ENCODE data around the gene WTAP. TPM values are rescaled to one million over a fixed set of nuclear protein-coding genes. Genes with fewer than 3 reads are reported as not detected.
"Not testable (repeated sequence)": the region's sequence is repeated elsewhere in the genome, so short reads cannot be mapped to it uniquely, and the experiment has no call there.

Gene WTAP
- total RNA-seq, 1 donor: 267 TPM

DNA sequence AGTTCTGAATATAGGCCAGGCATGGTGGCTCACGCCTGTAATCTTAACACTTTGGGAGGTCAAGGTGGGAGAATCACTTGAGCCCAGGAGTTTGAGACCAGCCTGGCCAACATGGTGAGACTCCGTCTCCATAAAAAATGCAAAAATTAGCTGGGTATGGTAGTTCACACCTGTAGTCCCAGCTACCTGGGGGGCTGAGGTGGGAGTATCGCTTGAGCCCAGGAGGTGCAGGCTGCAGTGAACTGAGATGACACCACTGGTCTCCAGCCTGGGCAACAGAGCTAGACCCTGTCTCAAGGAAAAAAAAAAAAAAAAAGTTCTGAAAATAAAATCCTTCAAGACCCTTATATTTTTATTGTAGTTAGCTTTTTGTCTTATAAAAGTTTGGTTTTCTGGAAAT, 11.7 kb upstream of the WTAP start:
- H3K4me1 ChIP-seq (ENCODE audit: insufficient read depth, low read length): peaks cover 33% of the 10 kb centered on the region
- H3K9me3 ChIP-seq (ENCODE audit: low read depth, low read length): no peaks in the 10 kb centered on the region
- no peaks in the 10 kb centered on the region for H3K27me3 ChIP-seq (ENCODE audit: insufficient read depth, low read length)
- no peak overlapping the region for H3K4me3 ChIP-seq (ENCODE audit: low read length)

DNA sequence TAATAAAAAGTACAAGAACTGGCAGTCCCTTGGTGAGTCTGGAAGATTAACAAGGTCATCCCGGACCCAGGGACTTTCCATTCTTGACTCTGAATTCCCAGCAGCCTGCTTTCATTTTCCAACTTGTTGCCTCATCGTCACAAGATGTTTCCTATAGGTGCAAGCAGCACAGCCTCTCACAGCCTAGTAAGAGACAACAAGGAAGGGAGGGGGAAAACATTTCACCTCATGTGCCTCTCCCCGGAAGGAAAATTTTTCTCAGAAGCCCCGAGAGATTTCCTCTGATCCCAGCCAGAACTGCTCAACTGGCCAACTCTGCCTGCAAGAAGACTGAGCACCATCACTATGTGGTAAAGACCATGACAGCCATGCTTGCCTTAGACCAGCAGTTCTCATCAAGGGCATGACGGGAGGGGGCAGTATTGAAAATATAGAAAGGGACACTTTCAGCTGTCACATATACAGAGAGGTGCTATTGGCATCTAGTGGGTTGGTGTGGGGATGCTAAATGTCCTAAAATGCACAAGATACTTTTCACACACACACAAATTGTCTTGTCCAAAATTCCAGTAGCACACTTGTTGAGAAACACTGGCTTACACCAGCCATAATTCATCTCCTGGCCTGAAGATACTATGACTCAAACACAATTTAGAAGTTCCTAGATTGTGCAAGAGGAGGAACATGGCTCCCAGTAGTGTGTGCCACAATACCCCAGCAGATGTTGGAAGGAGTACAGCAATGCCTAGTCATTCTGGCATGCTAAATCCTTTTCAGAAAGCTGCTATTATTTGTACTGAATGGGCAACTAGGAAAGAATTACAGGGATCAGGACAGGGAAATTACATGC, 10.8 kb upstream of the WTAP start:
- H3K9me3 ChIP-seq (ENCODE audit: low read depth, low read length): no peaks in the 10 kb centered on the region
- H3K4me1 ChIP-seq (ENCODE audit: insufficient read depth, low read length): peaks cover 33% of the 10 kb centered on the region
- H3K4me3 ChIP-seq (ENCODE audit: low read length): no peak overlapping the region
- H3K27me3 ChIP-seq (ENCODE audit: insufficient read depth, low read length): no peaks in the 10 kb centered on the region

DNA sequence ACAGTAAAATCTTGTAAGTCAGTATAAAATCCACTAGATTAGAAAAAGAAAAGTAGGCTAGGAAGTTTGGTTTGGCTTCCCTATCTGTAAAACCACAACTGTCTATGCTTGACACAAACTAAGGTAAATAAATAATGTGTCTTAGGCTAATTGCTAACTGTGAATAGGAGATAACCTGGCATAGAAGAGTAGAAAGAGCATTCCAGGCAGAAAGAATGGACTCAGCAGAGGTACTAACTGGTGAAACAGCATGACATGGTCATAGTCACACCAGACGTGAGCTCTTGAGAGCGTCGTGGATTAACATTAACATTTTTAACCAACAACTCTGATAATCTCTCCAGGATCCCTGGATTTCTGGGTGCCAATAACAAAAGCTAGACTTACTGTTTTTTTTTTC, 8.7 kb upstream of the WTAP start:
- H3K4me3 ChIP-seq (ENCODE audit: low read length): no peak overlapping the region
- no peaks in the 10 kb centered on the region for H3K27me3 ChIP-seq (ENCODE audit: insufficient read depth, low read length)
- H3K9me3 ChIP-seq (ENCODE audit: low read depth, low read length): no peaks in the 10 kb centered on the region
- peaks cover 33% of the 10 kb centered on the region for H3K4me1 ChIP-seq (ENCODE audit: insufficient read depth, low read length)

DNA sequence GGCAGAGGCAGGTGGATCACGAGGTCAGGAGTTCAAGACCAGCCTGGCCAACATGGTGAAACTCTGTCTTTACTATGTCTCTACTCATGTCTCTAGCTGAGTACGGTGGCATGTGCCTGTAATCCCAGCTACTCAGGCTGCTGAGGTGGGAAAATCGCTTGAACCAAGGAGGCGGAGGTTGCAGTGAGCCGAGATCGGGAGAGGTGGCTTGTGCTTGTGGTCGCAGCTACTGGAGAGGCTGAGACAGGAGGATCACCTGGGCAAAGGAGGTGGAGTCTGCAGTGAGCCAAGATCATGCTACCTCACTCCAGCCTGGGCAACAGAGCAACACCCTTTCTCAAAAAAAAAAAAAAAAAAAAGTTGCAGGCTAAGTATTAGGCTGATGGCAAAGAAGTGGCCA, 8.0 kb upstream of the WTAP start:
- peaks cover 31% of the 10 kb centered on the region for H3K4me1 ChIP-seq (ENCODE audit: insufficient read depth, low read length)
- no peak overlapping the region for H3K4me3 ChIP-seq (ENCODE audit: low read length)
- no peaks in the 10 kb centered on the region for H3K9me3 ChIP-seq (ENCODE audit: low read depth, low read length)
- no peaks in the 10 kb centered on the region for H3K27me3 ChIP-seq (ENCODE audit: insufficient read depth, low read length)

DNA sequence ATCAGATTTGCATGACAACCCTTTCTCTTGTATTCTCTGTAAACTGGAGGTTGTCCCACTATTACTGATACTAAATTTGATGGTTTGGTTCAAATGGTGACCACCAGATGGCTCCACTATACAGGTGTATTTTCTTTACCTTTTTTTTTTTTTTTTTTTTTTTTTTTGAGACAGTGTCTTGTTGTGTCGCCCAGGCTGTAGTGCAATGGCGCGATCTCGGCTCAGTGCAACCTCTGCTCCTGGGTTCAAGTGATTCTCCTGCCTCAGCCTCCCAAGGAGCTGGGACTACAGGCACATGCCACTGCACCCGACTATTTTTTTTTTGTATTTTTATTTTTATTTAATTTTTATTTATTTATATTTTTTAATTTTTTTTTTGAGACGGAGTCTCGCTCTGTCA, 6.6 kb upstream of the WTAP start:
- H3K4me1 ChIP-seq (ENCODE audit: insufficient read depth, low read length): peaks cover 28% of the 10 kb centered on the region
- no peaks in the 10 kb centered on the region for H3K27me3 ChIP-seq (ENCODE audit: insufficient read depth, low read length)
- no peaks in the 10 kb centered on the region for H3K9me3 ChIP-seq (ENCODE audit: low read depth, low read length)
- H3K4me3 ChIP-seq (ENCODE audit: low read length): no peak overlapping the region

DNA sequence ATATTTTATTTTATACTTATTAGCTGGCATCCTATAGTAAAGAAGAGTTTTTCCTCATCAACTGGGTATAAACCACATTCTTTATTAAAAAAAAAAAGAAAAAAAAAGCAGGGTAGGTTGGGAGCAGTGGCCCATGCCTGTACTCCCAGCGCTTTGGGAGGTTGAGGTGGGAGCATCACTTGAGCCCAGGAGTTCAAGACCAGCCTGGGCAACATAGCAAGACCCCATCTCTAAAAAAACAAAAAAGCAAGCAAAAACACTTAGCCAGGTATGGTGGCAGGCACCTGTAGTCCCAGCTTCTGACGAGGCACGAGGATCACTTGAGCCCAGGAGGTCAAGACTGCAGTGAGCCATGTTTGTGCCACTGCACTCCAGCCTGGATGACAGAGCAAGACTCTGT, 5.3 kb upstream of the WTAP start:
- not testable (repeated sequence) for H3K4me3 ChIP-seq (ENCODE audit: low read length); H3K9me3 ChIP-seq (ENCODE audit: low read depth, low read length); H3K27me3 ChIP-seq (ENCODE audit: insufficient read depth, low read length)
- peaks cover 26% of the 10 kb centered on the region for H3K4me1 ChIP-seq (ENCODE audit: insufficient read depth, low read length)

DNA sequence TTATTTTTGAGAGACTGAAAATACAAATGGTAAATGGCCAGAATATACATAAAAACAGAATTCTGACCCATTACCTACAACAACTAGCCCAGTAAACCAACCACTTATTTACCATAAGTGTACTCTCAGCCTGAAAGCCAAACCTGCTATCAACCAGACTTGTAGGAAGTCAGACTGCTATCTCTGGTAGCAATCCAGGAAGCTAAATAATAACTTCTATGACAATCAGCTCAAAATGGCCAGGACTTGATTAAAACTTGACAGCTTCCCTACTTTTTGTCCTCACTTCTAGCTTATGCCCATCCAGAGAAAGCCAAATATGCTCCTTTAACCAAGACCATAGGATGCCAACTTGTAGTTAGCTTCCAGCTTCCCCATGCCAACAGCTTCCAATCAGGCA, 4.7 kb upstream of the WTAP start:
- H3K4me3 ChIP-seq (ENCODE audit: low read length): no peak overlapping the region
- H3K9me3 ChIP-seq (ENCODE audit: low read depth, low read length): no peaks in the 10 kb centered on the region
- H3K4me1 ChIP-seq (ENCODE audit: insufficient read depth, low read length): peaks cover 23% of the 10 kb centered on the region
- no peaks in the 10 kb centered on the region for H3K27me3 ChIP-seq (ENCODE audit: insufficient read depth, low read length)

DNA sequence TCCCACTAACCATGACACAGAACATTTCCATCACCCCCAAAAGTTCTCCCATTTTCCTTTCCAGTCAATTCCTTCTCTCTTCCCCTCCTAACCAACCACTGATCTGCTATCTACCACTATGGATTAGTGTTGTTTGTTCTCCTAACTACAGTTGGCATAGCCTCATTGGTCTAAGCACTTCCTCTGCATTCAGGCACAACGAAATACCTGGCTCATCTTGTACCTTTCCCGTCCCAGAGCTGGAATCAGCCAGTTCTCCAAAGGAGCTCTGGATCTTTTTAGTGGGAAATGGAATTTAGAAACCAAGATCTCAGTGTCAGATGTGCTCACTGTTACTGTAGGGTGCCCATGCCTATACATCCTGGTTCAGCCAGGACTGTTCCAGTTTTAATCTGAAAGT, 4.0 kb upstream of the WTAP start:
- Histone ChIP-seq H3K27me3 (ENCODE audit: insufficient read depth, low read length) (no peaks in the 10 kb centered on the region), H3K9me3 (ENCODE audit: low read depth, low read length) (no peaks in the 10 kb centered on the region), H3K4me3 (ENCODE audit: low read length) (no peak overlapping the region), H3K4me1 (ENCODE audit: insufficient read depth, low read length) (peaks cover 23% of the 10 kb centered on the region)

DNA sequence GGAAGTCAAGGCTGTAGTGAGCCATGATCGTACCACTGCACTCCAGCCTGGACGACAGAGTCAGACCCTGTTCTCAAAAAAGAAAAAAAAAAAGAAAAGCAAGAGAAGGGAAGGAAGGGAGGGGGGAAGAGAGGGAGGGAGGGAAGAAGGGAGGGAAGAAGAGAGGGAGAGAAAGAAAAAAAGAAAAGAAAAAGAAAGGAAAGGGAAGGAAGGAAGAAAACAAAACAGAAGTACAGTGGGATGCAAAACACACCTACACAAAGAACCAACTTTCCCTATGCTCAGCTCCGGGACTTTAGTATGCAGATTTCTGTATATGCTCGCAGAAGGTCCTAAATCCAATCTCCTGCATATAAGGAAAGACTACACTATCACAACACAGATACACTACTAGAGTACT, 2.5 kb upstream of the WTAP start:
- Histone ChIP-seq H3K9me3 (ENCODE audit: low read depth, low read length) (no peaks in the 10 kb centered on the region), H3K4me1 (ENCODE audit: insufficient read depth, low read length) (peaks cover 27% of the 10 kb centered on the region), H3K4me3 (ENCODE audit: low read length) (no peak overlapping the region), H3K27me3 (ENCODE audit: insufficient read depth, low read length) (no peaks in the 10 kb centered on the region)

DNA sequence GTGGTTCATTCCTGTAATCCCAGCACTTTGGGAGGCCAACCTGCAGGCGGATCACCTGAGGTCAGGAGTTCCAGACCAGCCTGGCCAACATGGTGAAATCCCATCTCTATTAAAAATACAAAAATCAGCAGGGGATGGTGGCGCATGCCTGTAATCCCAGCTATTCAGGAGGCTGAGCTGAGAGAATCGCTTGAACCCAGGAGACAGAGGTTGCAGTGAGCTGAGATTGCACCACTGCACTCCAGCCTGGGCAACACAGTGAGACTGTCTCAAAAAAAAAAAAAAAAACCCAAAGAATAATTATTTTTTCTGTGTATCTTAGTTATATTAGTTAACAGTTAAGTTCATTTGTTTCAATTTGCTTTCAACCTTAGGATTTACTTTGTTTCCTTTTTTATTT, 2.1 kb upstream of the WTAP start:
- not testable (repeated sequence) for H3K4me3 ChIP-seq (ENCODE audit: low read length); H3K27me3 ChIP-seq (ENCODE audit: insufficient read depth, low read length); H3K9me3 ChIP-seq (ENCODE audit: low read depth, low read length)
- H3K4me1 ChIP-seq (ENCODE audit: insufficient read depth, low read length): peaks cover 31% of the 10 kb centered on the region

DNA sequence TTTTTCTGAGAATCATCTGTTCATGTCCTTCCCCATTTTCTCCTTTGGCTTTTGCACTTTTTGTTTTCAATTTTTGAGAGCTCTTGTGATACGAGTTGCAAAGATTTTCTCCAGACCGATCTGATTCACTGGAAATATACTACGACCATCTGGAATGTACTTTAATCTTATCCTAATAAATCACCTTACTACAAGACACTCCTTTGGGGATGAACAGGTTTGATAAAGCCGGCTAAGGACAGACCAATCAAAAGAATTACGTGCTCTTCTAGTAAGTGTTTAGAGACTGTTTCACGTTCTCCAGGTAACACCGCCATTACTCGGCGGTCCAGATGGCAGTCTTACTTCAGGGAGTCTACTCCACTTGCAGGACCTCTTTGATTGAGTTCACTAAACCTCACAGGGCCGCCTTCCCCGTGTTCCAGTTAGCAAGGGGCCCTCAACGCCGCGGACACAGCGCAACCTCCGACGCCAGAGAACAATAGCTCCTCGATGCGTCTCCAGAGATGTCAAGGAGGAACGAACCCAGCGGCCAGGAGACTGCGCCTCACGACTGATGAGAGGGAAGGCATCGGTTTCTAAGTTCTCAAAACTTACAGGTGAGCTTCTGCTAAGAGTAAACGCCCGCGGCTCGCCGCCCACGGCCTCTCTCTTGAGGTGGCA, 920 bp upstream of the WTAP start:
- Histone ChIP-seq H3K4me1 (ENCODE audit: insufficient read depth, low read length) (peaks cover 43% of the 10 kb centered on the region), H3K4me3 (ENCODE audit: low read length) (peak overlapping the region; percentile 89), H3K27me3 (ENCODE audit: insufficient read depth, low read length) (no peaks in the 10 kb centered on the region), H3K9me3 (ENCODE audit: low read depth, low read length) (no peaks in the 10 kb centered on the region)

DNA sequence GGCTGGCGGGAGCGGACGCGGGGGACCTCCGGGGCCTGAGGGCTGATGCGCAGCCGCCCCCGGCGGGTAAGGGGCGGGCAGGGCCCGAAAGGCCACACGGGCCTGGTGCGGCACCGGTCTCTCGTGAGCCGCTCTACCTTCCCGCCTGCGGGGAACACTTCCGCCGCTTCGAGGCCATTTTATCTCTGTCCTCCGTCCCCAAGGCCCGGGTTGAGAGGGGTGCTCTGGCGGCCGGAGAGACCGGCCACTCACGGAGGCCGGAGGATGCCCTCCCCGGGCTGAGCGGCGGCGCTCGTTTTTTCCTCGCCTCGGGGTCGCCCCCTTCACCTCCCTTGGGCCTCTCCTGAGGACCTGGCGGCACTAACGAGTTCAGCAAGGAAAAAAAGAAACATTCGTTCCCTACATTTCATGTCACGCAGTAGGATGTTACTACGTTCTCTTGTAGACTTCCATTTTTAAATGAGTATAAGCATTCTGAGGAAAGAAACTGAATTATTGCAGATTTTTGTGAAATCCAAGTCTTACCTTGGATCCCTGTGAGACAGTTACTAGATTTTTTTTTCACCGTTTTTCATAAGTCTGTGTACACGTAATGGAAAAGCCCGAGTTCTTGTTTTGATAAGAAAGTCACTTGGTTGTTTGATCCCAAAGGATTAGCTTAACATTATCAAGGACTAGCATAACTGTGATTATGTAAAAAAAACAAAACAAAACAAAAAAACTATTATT, 575 bp downstream of the WTAP start:
- peak overlapping the region; percentile 89 for H3K4me3 ChIP-seq (ENCODE audit: low read length)
- H3K4me1 ChIP-seq (ENCODE audit: insufficient read depth, low read length): peaks cover 54% of the 10 kb centered on the region
- H3K27me3 ChIP-seq (ENCODE audit: insufficient read depth, low read length): no peaks in the 10 kb centered on the region
- H3K9me3 ChIP-seq (ENCODE audit: low read depth, low read length): no peaks in the 10 kb centered on the region

DNA sequence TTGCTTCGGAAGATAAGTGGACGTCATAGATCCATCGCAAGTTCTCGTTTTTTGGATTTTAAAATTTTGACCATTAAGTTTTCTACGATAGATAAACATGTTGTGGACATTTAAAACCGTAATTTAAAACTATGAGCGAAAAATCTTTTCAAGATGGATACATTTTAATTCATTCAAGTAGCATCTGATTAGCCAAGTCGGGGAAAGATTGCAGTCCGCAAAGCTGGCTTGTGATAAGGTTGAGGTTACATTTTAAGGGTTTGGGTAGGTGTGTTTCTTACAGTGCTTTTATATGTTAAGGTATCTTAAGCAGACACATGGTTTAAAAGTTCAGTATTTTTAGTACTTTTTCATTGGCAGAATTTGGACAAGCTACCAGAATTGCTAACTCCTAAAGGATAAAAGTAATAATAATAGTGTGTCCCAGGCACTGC, 1.2 kb downstream of the WTAP start:
- H3K4me3 ChIP-seq (ENCODE audit: low read length): peak overlapping the region; percentile 89
- H3K4me1 ChIP-seq (ENCODE audit: insufficient read depth, low read length): peaks cover 58% of the 10 kb centered on the region
- H3K27me3 ChIP-seq (ENCODE audit: insufficient read depth, low read length): no peaks in the 10 kb centered on the region
- H3K9me3 ChIP-seq (ENCODE audit: low read depth, low read length): no peaks in the 10 kb centered on the region

DNA sequence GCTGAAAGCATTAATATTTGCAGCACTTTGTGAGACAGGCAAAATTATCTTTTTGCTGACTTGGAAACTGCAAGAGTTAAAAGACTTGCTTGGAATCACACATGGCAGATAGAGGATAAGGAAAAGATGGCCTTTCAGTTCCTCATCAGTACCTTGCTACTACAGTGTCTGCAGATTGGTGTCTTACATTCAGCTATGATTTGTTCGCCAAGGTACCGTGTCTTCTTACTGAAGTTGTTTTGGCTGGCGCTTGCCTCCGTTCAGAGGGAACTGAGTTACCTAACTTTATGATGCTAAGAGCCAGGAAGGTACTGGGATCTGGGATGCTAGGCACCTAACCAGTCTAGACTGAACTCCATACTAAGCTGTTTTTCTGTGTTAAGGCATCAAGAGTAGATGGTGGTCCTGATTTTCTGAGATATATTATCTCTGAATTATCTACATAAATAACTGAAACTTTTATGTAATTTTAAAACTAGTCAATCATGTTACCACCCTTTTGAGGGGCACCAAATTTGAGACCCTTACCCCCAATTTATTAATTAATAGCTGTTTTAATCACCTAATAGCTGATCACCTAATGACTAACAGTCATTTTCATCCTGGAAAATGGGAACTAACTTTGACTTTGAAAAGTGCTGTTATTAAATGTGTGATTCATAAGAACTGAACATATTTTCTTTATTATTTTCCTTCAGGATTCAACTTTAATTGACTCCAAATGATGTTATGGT, 2.5 kb downstream of the WTAP start:
- Histone ChIP-seq H3K27me3 (ENCODE audit: insufficient read depth, low read length) (no peaks in the 10 kb centered on the region), H3K9me3 (ENCODE audit: low read depth, low read length) (no peaks in the 10 kb centered on the region), H3K4me1 (ENCODE audit: insufficient read depth, low read length) (peaks cover 60% of the 10 kb centered on the region), H3K4me3 (ENCODE audit: low read length) (peak overlapping the region; percentile 12)

DNA sequence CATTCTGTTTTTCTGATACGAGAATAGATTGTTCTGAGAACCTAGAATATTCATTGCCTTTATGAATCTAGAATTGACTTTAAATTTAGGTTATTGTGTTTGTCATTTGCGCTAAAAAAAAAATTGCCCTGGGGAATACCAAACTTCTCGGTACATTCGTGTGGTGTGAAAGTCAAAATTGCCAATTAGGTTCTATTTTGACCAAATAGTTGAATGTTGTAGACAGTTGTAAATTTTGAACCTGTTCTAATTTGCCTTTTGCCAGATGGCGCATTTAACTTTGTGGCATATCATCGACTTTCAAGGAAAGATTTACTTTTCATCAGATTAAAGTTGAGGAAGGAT, 3.0 kb downstream of the WTAP start:
- peaks cover 59% of the 10 kb centered on the region for H3K4me1 ChIP-seq (ENCODE audit: insufficient read depth, low read length)
- no peak overlapping the region for H3K4me3 ChIP-seq (ENCODE audit: low read length)
- H3K9me3 ChIP-seq (ENCODE audit: low read depth, low read length): no peaks in the 10 kb centered on the region
- H3K27me3 ChIP-seq (ENCODE audit: insufficient read depth, low read length): no peaks in the 10 kb centered on the region

Data from mononuclear cell (primary cell).